ENCODE results near the gene STAB1. TPM values are rescaled to one million over a fixed set of nuclear protein-coding genes. Genes with fewer than 3 reads are reported as not detected.
"Not testable (repeated sequence)": the region's sequence is repeated elsewhere in the genome, so short reads cannot be mapped to it uniquely, and the experiment has no call there.

STAB1 gene
- total and polyA plus RNA-seq, 7 experiments from 2014 or later: 0.27 to 122 (median 26.1) TPM; not detected in 2

DNA sequence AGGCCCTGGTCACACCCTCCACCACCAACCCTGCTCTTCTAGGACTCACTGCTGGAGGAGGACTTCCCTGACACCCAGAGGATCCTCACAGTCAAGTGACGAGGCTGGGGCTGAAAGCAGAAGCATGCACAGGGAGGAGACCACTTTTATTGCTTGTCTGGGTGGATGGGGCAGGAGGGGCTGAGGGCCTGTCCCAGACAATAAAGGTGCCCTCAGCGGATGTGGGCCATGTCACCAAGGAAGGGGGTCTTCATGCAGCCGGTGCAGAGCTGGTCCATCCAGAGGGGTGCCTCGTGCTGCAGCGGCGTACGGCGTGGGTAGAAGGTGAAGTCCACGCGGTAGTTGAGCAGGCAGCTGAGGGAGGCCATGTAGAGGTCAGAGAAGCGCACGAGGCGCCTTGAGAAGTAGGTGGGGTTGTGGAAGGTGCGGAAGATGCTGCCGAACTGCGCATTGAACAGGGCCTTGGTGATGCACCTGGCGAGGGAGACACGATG, 29.2 kb downstream of the STAB1 start:
- Mint-ChIP-seq H3K36me3 (peaks cover 0 to 3% (median 0%) of the 10 kb centered on the region in 5 donors), H3K4me1 (peaks cover 0 to 2% (median 0%) of the 10 kb centered on the region in 7 donors), H3K9me3 (no peaks in the 10 kb centered on the region), H3K27me3 (no peaks in the 10 kb centered on the region), H3K4me3 (no peak overlapping the region), H3K27ac (no peak overlapping the region)
- no peaks in the 10 kb centered on the region for H3K9me3 ChIP-seq (ENCODE audit: control insufficient read depth in 2 of 3, low read length in 3 of 3)
- H3K27ac ChIP-seq (ENCODE audit: low read depth, low read length): no peak overlapping the region
- no peaks in the 10 kb centered on the region for H3K27me3 ChIP-seq (ENCODE audit: control insufficient read depth in 2 of 2, insufficient read depth in 2 of 2, low read length in 2 of 2)
- H3K4me3 ChIP-seq (ENCODE audit: low read length): no peak overlapping the region
- ChIA-PET CTCF (no interaction called here), POLR2A (no interaction called here)
- no peak for ATAC-seq
- no peak for DNase-seq
- H3K36me3 ChIP-seq (ENCODE audit: control insufficient read depth in 2 of 3, insufficient read depth in 3 of 3, low read length in 3 of 3): no peaks in the 10 kb centered on the region
- H3K4me1 ChIP-seq (ENCODE audit: control insufficient read depth in 2 of 2, insufficient read depth in 2 of 2, low read length in 2 of 2): no peaks in the 10 kb centered on the region
- intact Hi-C loops (cut with micrococcal nuclease): no loop called here

- H3K27me3 Mint-ChIP-seq: no peaks in the 10 kb centered on the region
- peaks cover 0 to 2% (median 0%) of the 10 kb centered on the region in 7 donors for H3K4me1 Mint-ChIP-seq
- H3K27ac Mint-ChIP-seq: no peak overlapping the region
- ChIA-PET CTCF (no interaction called here), POLR2A (no interaction called here)
- H3K36me3 Mint-ChIP-seq: peaks cover 0 to 3% (median 0%) of the 10 kb centered on the region in 5 donors
- no peaks in the 10 kb centered on the region for H3K9me3 Mint-ChIP-seq
- H3K4me1 ChIP-seq (ENCODE audit: control insufficient read depth in 2 of 2, insufficient read depth in 2 of 2, low read length in 2 of 2): no peaks in the 10 kb centered on the region
- H3K4me3 ChIP-seq (ENCODE audit: low read length): no peak overlapping the region
- no peak overlapping the region for H3K27ac ChIP-seq (ENCODE audit: low read depth, low read length)
- intact Hi-C loops (cut with micrococcal nuclease): no loop called here
- no peak for ATAC-seq
- H3K27me3 ChIP-seq (ENCODE audit: control insufficient read depth in 2 of 2, insufficient read depth in 2 of 2, low read length in 2 of 2): no peaks in the 10 kb centered on the region
- no peak overlapping the region for H3K4me3 Mint-ChIP-seq
- no peak for DNase-seq
- H3K9me3 ChIP-seq (ENCODE audit: control insufficient read depth in 2 of 3, low read length in 3 of 3): no peaks in the 10 kb centered on the region
- no peaks in the 10 kb centered on the region for H3K36me3 ChIP-seq (ENCODE audit: control insufficient read depth in 2 of 3, insufficient read depth in 3 of 3, low read length in 3 of 3)
Measured at GRCh38 chr3:52524752-52525679, 29.9 kb downstream of the STAB1 start.

- Mint-ChIP-seq H3K4me1 (peaks cover 0 to 2% (median 0%) of the 10 kb centered on the region in 7 donors), H3K4me3 (no peak overlapping the region), H3K9me3 (no peaks in the 10 kb centered on the region), H3K27me3 (no peaks in the 10 kb centered on the region), H3K27ac (peak overlapping the region in 1 of 9 donors; percentile 76), H3K36me3 (peaks cover 0 to 3% (median 0%) of the 10 kb centered on the region in 5 donors)
- Histone ChIP-seq H3K9me3 (ENCODE audit: control insufficient read depth in 2 of 3, low read length in 3 of 3) (no peaks in the 10 kb centered on the region), H3K4me1 (ENCODE audit: control insufficient read depth in 2 of 2, insufficient read depth in 2 of 2, low read length in 2 of 2) (no peaks in the 10 kb centered on the region), H3K27me3 (ENCODE audit: control insufficient read depth in 2 of 2, insufficient read depth in 2 of 2, low read length in 2 of 2) (no peaks in the 10 kb centered on the region), H3K27ac (ENCODE audit: low read depth, low read length) (no peak overlapping the region), H3K36me3 (ENCODE audit: control insufficient read depth in 2 of 3, insufficient read depth in 3 of 3, low read length in 3 of 3) (no peaks in the 10 kb centered on the region), H3K4me3 (ENCODE audit: low read length) (no peak overlapping the region)
- ChIA-PET CTCF (no interaction called here), POLR2A (no interaction called here)
- DNase-seq (no peak), ATAC-seq (no peak)
- intact Hi-C loops (cut with micrococcal nuclease): no loop called here
Measured at GRCh38 chr3:52525680-52526561, 30.8 kb downstream of the STAB1 start.

- H3K27me3 Mint-ChIP-seq; ATAC-seq; POLR2A ChIA-PET; DNase-seq; H3K4me3 Mint-ChIP-seq; H3K4me1 ChIP-seq (ENCODE audit: control insufficient read depth in 2 of 2, insufficient read depth in 2 of 2, low read length in 2 of 2); CTCF ChIA-PET; H3K36me3 ChIP-seq (ENCODE audit: control insufficient read depth in 2 of 3, insufficient read depth in 3 of 3, low read length in 3 of 3); H3K36me3 Mint-ChIP-seq; H3K9me3 ChIP-seq (ENCODE audit: control insufficient read depth in 2 of 3, low read length in 3 of 3); H3K27ac Mint-ChIP-seq; H3K4me1 Mint-ChIP-seq; H3K9me3 Mint-ChIP-seq; H3K27ac ChIP-seq (ENCODE audit: low read depth, low read length); intact Hi-C loops (cut with micrococcal nuclease); H3K27me3 ChIP-seq (ENCODE audit: control insufficient read depth in 2 of 2, insufficient read depth in 2 of 2, low read length in 2 of 2); H3K4me3 ChIP-seq (ENCODE audit: low read length): not testable (repeated sequence)
Measured at GRCh38 chr3:52526671-52527038, 31.5 kb downstream of the STAB1 start.

DNA sequence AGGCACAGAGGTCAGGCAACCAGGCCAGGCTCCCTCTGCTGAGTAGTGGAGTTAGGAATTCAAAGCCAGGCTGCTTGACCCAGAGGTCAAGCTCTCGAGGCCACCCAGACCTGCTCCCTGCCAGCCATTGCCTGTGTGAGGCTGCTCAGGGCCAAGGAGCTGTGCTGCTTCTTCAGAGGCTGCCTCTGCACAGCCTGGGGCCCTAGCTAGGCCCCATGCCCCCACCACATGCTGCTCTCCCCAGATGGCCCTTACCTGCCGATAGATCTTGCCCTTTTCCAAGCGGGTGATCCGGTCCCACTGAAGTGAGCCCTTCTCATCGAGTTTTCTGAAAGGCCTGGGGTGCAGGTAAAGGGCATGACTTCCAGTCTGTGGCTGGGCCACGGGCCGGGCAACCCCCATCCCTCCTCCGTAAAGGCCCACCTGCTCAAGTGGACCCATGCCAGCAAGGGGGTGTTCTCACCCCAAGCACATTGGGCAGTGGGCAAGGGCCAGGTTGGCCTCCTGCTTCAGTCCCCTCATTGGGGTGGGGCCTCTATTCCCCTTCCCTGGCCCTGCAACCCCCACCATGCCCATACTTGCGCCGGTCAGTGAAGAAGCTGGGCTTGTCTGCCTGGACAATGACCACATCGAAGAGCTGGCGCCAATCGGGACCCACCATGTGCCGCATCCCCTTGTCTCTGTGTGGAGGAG, 32.0 kb downstream of the STAB1 start:
- CTCF ChIA-PET: no interaction called here

GRCh38 chr3:52527732-52528585, 32.8 kb downstream of the STAB1 start:
- peaks cover 0 to 3% (median 0%) of the 10 kb centered on the region in 5 donors for H3K36me3 Mint-ChIP-seq
- H3K36me3 ChIP-seq (ENCODE audit: control insufficient read depth in 2 of 3, insufficient read depth in 3 of 3, low read length in 3 of 3): no peaks in the 10 kb centered on the region
- intact Hi-C loops (cut with micrococcal nuclease): no loop called here
- no peaks in the 10 kb centered on the region for H3K27me3 Mint-ChIP-seq
- no peak overlapping the region for H3K27ac Mint-ChIP-seq
- H3K9me3 Mint-ChIP-seq: no peaks in the 10 kb centered on the region
- H3K9me3 ChIP-seq (ENCODE audit: control insufficient read depth in 2 of 3, low read length in 3 of 3): no peaks in the 10 kb centered on the region
- ChIA-PET CTCF (interaction anchor here (0.5 kb wide), 1 partner anchor 65 kb away, joined by 3 read pairs; no protein-coding TSS in a partner anchor), POLR2A (no interaction called here)
- H3K4me3 ChIP-seq (ENCODE audit: low read length): no peak overlapping the region
- H3K27ac ChIP-seq (ENCODE audit: low read depth, low read length): no peak overlapping the region
- ATAC-seq (no peak), DNase-seq (no peak)
- peaks cover 0 to 7% (median 0%) of the 10 kb centered on the region in 7 donors for H3K4me1 Mint-ChIP-seq
- H3K4me1 ChIP-seq (ENCODE audit: control insufficient read depth in 2 of 2, insufficient read depth in 2 of 2, low read length in 2 of 2): peaks cover 0 to 4% of the 10 kb centered on the region in 2 donors
- H3K27me3 ChIP-seq (ENCODE audit: control insufficient read depth in 2 of 2, insufficient read depth in 2 of 2, low read length in 2 of 2): no peaks in the 10 kb centered on the region
- no peak overlapping the region for H3K4me3 Mint-ChIP-seq

More for the DNA sequence above, 32.0 kb downstream of the STAB1 start:
- DNase-seq: no peak
- no peak overlapping the region for H3K4me3 ChIP-seq (ENCODE audit: low read length)
- H3K36me3 ChIP-seq (ENCODE audit: control insufficient read depth in 2 of 3, insufficient read depth in 3 of 3, low read length in 3 of 3): no peaks in the 10 kb centered on the region
- H3K4me3 Mint-ChIP-seq: no peak overlapping the region
- H3K4me1 ChIP-seq (ENCODE audit: control insufficient read depth in 2 of 2, insufficient read depth in 2 of 2, low read length in 2 of 2): no peaks in the 10 kb centered on the region
- no peak for ATAC-seq
- H3K27ac ChIP-seq (ENCODE audit: low read depth, low read length): no peak overlapping the region
- H3K27me3 Mint-ChIP-seq: no peaks in the 10 kb centered on the region
- peaks cover 0 to 3% (median 0%) of the 10 kb centered on the region in 7 donors for H3K4me1 Mint-ChIP-seq
- H3K27ac Mint-ChIP-seq: no peak overlapping the region
- no peaks in the 10 kb centered on the region for H3K27me3 ChIP-seq (ENCODE audit: control insufficient read depth in 2 of 2, insufficient read depth in 2 of 2, low read length in 2 of 2)
- peaks cover 0 to 3% (median 0%) of the 10 kb centered on the region in 5 donors for H3K36me3 Mint-ChIP-seq
- intact Hi-C loops (cut with micrococcal nuclease): no loop called here
- H3K9me3 ChIP-seq (ENCODE audit: control insufficient read depth in 2 of 3, low read length in 3 of 3): no peaks in the 10 kb centered on the region
- H3K9me3 Mint-ChIP-seq: no peaks in the 10 kb centered on the region
- POLR2A ChIA-PET: no interaction called here

All from naive thymus-derived CD4-positive, alpha-beta T cell (primary cell).